Measurements from ENCODE around the gene ZNF141.
"Not testable (repeated sequence)": the region's sequence is repeated elsewhere in the genome, so short reads cannot be mapped to it uniquely, and the experiment has no call there.

Gene ZNF141

DNA sequence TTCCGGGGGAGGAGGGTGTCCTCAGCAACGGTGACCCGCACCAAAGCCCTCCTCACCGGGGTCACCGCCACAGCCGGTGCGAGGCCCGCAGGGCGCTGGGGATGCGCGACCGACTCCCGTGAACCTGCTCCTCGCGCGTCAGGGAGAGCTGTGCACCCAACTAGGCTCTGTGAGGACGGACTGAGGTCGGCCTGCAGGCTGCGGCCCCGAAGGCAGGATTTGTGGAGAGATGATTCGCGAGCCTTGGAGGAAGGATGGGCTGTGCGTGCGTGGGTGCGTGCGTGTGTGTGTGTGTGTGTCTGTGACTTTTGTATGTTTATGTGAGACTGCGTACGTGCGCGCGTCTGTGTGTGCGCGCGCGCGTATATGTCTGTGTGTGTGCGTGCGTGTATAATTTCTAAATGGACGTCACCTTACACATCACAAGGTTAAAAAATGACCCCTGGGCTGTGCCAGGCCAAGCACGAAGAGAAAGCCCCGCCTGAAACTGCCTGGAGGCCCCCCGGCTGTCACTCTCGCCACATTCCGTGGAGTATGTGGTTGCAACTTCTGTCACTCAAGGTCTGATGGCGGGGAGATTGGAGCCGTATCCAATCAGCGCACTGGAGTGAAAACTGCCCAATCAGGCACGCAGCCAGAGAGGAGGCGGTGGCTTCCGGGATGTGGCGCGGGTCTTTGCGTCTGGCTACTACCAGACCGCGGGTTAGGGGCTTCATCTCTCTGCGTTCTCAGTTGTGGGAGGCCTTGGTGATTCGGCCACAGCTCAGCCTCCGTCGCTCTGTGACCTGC lies at the start of gene ZNF141:
ZNF141 (plus strand) TSS at position 672 of the 789 bp plus-strand sequence. CDS start 170 bp downstream, outside the sequence.
- TF ChIP-seq CTCF (IDR thresholded peaks at IDR 0.05; ENCODE audit: extremely low read depth, insufficient read depth, missing control alignments), result no peak
- in situ Hi-C loops (cut with MboI; ENCODE audit: low pct_unique_long_range_greater_than_20kb, low sequenced_read_pairs, unreplicated experiment), result no loop called here
- DNase-seq (ENCODE audit: low spot score), result peak; percentile 99

- in situ Hi-C loops (cut with MboI; ENCODE audit: low pct_unique_long_range_greater_than_20kb, low sequenced_read_pairs, unreplicated experiment), result no loop called here
- no peak for TF ChIP-seq CTCF (IDR thresholded peaks at IDR 0.05; ENCODE audit: extremely low read depth, insufficient read depth, missing control alignments)
- no peak for DNase-seq (ENCODE audit: low spot score)
Measured at GRCh38 chr4:288891-289290, 48.7 kb upstream of the ZNF141 start.

DNA sequence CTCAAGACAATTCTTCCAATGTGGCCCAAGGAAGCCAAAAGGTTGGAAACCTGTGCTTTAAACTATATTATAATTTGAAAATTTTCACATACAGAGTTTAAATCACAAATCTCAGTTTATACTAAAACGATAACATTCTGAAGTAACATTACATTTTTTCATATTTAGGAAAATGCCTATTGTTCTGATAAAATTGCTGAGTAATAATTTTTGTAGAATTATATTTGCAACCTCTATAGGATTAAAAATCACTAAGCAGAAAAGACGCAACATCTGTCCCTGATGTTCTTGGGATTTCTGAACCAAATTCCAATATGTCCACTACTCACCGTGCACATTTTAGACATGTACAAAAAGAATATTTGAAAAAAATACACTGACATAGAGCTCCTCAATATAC lies 42.9 kb upstream of the ZNF141 start:
- in situ Hi-C loops (cut with MboI; ENCODE audit: low pct_unique_long_range_greater_than_20kb, low sequenced_read_pairs, unreplicated experiment), result no loop called here
- DNase-seq (ENCODE audit: low spot score), result no peak

GRCh38 chr4:302381-302780 lies 35.2 kb upstream of the ZNF141 start:
- DNase-seq (ENCODE audit: low spot score), result no peak
- in situ Hi-C loops (cut with MboI; ENCODE audit: low pct_unique_long_range_greater_than_20kb, low sequenced_read_pairs, unreplicated experiment), result no loop called here
- no peak for TF ChIP-seq CTCF (IDR thresholded peaks at IDR 0.05; ENCODE audit: extremely low read depth, insufficient read depth, missing control alignments)

More for the DNA sequence above, 42.9 kb upstream of the ZNF141 start:
- TF ChIP-seq CTCF (IDR thresholded peaks at IDR 0.05; ENCODE audit: extremely low read depth, insufficient read depth, missing control alignments), result no peak

- in situ Hi-C loops (cut with MboI; ENCODE audit: low pct_unique_long_range_greater_than_20kb, low sequenced_read_pairs, unreplicated experiment), result not testable (repeated sequence)
Measured at GRCh38 chr4:304516-304915, 33.1 kb upstream of the ZNF141 start.

GRCh38 chr4:304969-305680 lies 32.5 kb upstream of the ZNF141 start, which contains the start of gene ZNF732:
ZNF732 (minus strand) TSS chr4:305474; CDS start chr4:305310, 164 bp downstream.
- DNase-seq (ENCODE audit: low spot score), result no peak
- no peak for TF ChIP-seq CTCF (IDR thresholded peaks at IDR 0.05; ENCODE audit: extremely low read depth, insufficient read depth, missing control alignments)
- in situ Hi-C loops (cut with MboI; ENCODE audit: low pct_unique_long_range_greater_than_20kb, low sequenced_read_pairs, unreplicated experiment), result no loop called here

More at GRCh38 chr4:304516-304915, 33.1 kb upstream of the ZNF141 start:
- DNase-seq (ENCODE audit: low spot score), result not testable (repeated sequence)

- TF ChIP-seq CTCF (IDR thresholded peaks at IDR 0.05; ENCODE audit: extremely low read depth, insufficient read depth, missing control alignments), result no peak
- in situ Hi-C loops (cut with MboI; ENCODE audit: low pct_unique_long_range_greater_than_20kb, low sequenced_read_pairs, unreplicated experiment), result no loop called here
- peak; percentile 34 for DNase-seq (ENCODE audit: low spot score)
Measured at GRCh38 chr4:306551-306961, 31.1 kb upstream of the ZNF141 start.
